Activated CD4-positive, alpha-beta T cell treated with anti-CD3 and anti-CD28 coated beads, Interleukin-2, amount 50 U/mL, for 4 hours (primary cell): ENCODE data around the gene RGL4.
"Not testable (repeated sequence)": the region's sequence is repeated elsewhere in the genome, so short reads cannot be mapped to it uniquely, and the experiment has no call there.

Experiments used
- DNase-seq, 2 experiments: peaks; one replicate each; pipeline ENCODE4 v3.0.0-alpha.2; 2020

Gene RGL4

GRCh38 chr22:23700706-23701105 is 9.9 kb downstream of the RGL4 start:
- no peak for DNase-seq

- DNase-seq = no peak
Measured at GRCh38 chr22:23704062-23704461, 13.2 kb downstream of the RGL4 start.

- no peak for DNase-seq
Measured at GRCh38 chr22:23704829-23705228, 14.0 kb downstream of the RGL4 start.

GRCh38 chr22:23705358-23705757 is 14.5 kb downstream of the RGL4 start:
- no peak for DNase-seq

- DNase-seq = no peak
Measured at GRCh38 chr22:23708270-23708669, 17.5 kb downstream of the RGL4 start.

GRCh38 chr22:23709107-23709506 is 18.3 kb downstream of the RGL4 start:
- DNase-seq = no peak

- DNase-seq = no peak
Measured at GRCh38 chr22:23712256-23712655, 21.4 kb downstream of the RGL4 start.

GRCh38 chr22:23713696-23714595 is 23.1 kb downstream of the RGL4 start:
- no peak for DNase-seq

GRCh38 chr22:23714596-23715578 is 24.1 kb downstream of the RGL4 start:
- DNase-seq = no peak

GRCh38 chr22:23715806-23716375 is 25.1 kb downstream of the RGL4 start:
- DNase-seq = no peak

GRCh38 chr22:23716811-23717801 is 26.3 kb downstream of the RGL4 start:
- peak; percentile 73 to 76 for DNase-seq

- DNase-seq = no peak
Measured at GRCh38 chr22:23718371-23719165, 27.8 kb downstream of the RGL4 start.

- no peak for DNase-seq
Measured at GRCh38 chr22:23720855-23721254, 30.0 kb downstream of the RGL4 start.

- no peak for DNase-seq
Measured at GRCh38 chr22:23722160-23722559, 31.3 kb downstream of the RGL4 start.

- DNase-seq = no peak
Measured at GRCh38 chr22:23722724-23723123, 31.9 kb downstream of the RGL4 start.

GRCh38 chr22:23728108-23728507 is 37.3 kb downstream of the RGL4 start:
- DNase-seq = not testable (repeated sequence)

- no peak for DNase-seq
Measured at GRCh38 chr22:23737696-23738095, 46.9 kb downstream of the RGL4 start.

GRCh38 chr22:23742505-23743264 is 51.9 kb downstream of the RGL4 start:
- no peak for DNase-seq

GRCh38 chr22:23743303-23743705 is 52.5 kb downstream of the RGL4 start:
- no peak for DNase-seq

- DNase-seq = no peak
Measured at GRCh38 chr22:23744001-23744400, 53.2 kb downstream of the RGL4 start.
